GM23248 (cell line): Measurements from ENCODE around the gene WDR64.

Experiments used
- EZH2 ChIP-seq: fragments of 200-600 bp; sonication (generic); IDR thresholded peaks from 2 replicates; pipeline ENCODE4 v1.6.1; 2018; ENCODE audit warnings: antibody characterized with exemption, mild to moderate bottlenecking; ENCODE audit not compliant: insufficient read depth, poor library complexity, severe bottlenecking
- EZH2phosphoT487 ChIP-seq: fragments of 200-600 bp; sonication (generic); IDR thresholded peaks from 2 replicates; pipeline ENCODE4 v1.6.1; 2018; ENCODE audit warnings: antibody characterized with exemption, moderate library complexity, mild to moderate bottlenecking, low read depth; ENCODE audit not compliant: insufficient read depth

- TF ChIP-seq EZH2phosphoT487 (no peak), EZH2 (no peak)
These were observed 115.7 kb downstream of the WDR64 start for GRCh38 chr1:241767737-241768136.
